ENCODE results near the gene PITX2. TPM values are rescaled to one million over a fixed set of nuclear protein-coding genes. Genes with fewer than 3 reads are reported as not detected.

PITX2 gene
- total and polyA plus RNA-seq, 10 donors = 0.12 TPM; not detected in 9

DNA sequence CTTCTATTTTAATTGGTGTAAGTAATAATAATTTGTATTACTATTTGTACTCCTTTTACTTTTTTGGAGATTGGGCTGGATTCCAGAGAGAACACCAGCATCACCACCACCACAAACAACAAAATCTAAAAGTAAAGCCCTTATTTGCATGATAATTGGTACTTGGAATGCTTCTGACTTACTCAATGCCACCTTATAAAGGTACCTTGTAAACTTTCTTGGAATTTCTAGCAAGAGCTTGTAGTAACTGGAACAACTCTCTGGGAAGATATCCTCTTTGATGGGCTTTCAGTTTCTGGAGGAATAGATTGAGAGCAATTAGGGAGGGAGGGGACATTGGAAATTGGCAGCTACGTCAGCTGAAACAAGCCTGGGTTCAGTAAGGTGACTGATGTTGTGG is 20.2 kb upstream of the PITX2 start:
- no peak for TF ChIP-seq POLR2AphosphoS5 (IDR thresholded peaks at IDR 0.05)
- TF ChIP-seq POLR2A (IDR thresholded peaks at IDR 0.05) = no peak
- TF ChIP-seq, protein P1, sequence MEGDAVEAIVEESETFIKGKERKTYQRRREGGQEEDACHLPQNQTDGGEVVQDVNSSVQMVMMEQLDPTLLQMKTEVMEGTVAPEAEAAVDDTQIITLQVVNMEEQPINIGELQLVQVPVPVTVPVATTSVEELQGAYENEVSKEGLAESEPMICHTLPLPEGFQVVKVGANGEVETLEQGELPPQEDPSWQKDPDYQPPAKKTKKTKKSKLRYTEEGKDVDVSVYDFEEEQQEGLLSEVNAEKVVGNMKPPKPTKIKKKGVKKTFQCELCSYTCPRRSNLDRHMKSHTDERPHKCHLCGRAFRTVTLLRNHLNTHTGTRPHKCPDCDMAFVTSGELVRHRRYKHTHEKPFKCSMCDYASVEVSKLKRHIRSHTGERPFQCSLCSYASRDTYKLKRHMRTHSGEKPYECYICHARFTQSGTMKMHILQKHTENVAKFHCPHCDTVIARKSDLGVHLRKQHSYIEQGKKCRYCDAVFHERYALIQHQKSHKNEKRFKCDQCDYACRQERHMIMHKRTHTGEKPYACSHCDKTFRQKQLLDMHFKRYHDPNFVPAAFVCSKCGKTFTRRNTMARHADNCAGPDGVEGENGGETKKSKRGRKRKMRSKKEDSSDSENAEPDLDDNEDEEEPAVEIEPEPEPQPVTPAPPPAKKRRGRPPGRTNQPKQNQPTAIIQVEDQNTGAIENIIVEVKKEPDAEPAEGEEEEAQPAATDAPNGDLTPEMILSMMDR (IDR thresholded peaks at IDR 0.05 in 8 of 11, conservative IDR thresholded peaks at IDR 0.05 in 3 of 11) = no peak
- H3K27ac ChIP-seq = no peak overlapping the region
- peaks cover 0 to 88% (median 51%) of the 10 kb centered on the region in 7 donors for H3K27me3 ChIP-seq (replicated peaks in 1 of 7)
- intact Hi-C loops (cut with DNase I; ENCODE audit: low total_unique reads) = no loop called here
- no peak for DNase-seq
- H3K4me3 ChIP-seq = no peak overlapping the region
- peaks cover 0 to 4% (median 0%) of the 10 kb centered on the region in 8 donors for H3K9me3 ChIP-seq
- no peaks in the 10 kb centered on the region for H3K36me3 ChIP-seq
- no peaks in the 10 kb centered on the region for H3K4me1 ChIP-seq
- 59 to 79% (median 65%) methylated on average over 1 of the region's 1 CpG for WGBS, 5 donors

DNA sequence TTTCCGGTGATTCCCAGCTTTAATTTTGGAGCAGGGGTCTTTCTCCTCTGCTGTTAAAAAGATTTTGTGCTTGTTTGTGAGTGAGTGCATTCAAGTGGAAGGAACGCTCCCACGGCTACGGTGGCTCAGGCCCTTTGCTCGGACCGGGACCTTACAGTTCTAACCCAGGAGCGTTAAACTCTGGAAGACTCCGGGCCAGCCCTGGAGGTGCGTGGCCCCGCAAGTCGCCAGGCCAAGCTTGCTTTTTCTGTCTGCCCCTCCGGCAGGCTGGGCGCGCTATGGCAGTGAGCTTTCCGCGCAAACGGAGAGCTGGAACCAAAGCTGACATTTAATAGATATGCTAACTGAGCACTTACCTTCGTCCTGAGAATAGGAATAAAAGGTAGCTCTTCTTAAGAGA is 18.3 kb upstream of the PITX2 start:
- Histone ChIP-seq H3K36me3 (no peaks in the 10 kb centered on the region), H3K27ac (no peak overlapping the region), H3K9me3 (peaks cover 0 to 11% (median 0%) of the 10 kb centered on the region in 8 donors), H3K4me1 (peaks cover 0 to 14% (median 7%) of the 10 kb centered on the region in 6 donors), H3K27me3 (replicated peaks in 1 of 7) (peaks cover 6 to 99% (median 69%) of the 10 kb centered on the region in 7 donors), H3K4me3 (no peak overlapping the region)
- intact Hi-C loops (cut with DNase I; ENCODE audit: low total_unique reads) = no loop called here
- DNase-seq = peak; percentile 54
- 7 to 10% (median 9%) methylated on average over 18 of the region's 18 CpGs for WGBS, 5 donors
- no peak for TF ChIP-seq POLR2A (IDR thresholded peaks at IDR 0.05)
- TF ChIP-seq, protein P1 (IDR thresholded peaks at IDR 0.05 in 8 of 11, conservative IDR thresholded peaks at IDR 0.05 in 3 of 11) = no peak
- no peak for TF ChIP-seq POLR2AphosphoS5 (IDR thresholded peaks at IDR 0.05)

DNA sequence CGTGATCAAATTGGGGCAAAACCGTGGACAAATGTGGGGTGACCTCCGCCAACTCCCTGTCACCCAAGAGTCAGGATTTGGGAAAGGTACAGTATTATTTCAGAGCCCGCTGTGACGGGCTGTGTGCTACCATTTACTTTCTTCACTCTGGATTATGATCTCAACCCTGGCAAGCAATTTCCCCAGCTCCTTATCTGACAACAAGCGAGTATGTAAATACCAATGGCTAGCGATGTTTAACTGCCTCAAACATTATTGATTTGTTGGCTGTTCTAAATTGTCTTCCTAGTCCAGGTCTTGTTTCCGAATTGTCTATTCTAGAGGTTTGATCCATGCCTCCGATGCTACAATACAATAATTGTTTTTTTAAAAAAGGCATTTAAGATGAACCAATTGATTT is 17.7 kb upstream of the PITX2 start:
- Histone ChIP-seq H3K4me1 (peaks cover 0 to 14% (median 7%) of the 10 kb centered on the region in 6 donors), H3K36me3 (no peaks in the 10 kb centered on the region), H3K27me3 (replicated peaks in 1 of 7) (peaks cover 6 to 99% (median 72%) of the 10 kb centered on the region in 7 donors), H3K27ac (no peak overlapping the region), H3K9me3 (peaks cover 0 to 11% (median 0%) of the 10 kb centered on the region in 8 donors), H3K4me3 (no peak overlapping the region)
- TF ChIP-seq, protein P1 (IDR thresholded peaks at IDR 0.05 in 8 of 11, conservative IDR thresholded peaks at IDR 0.05 in 3 of 11) = no peak
- no peak for TF ChIP-seq POLR2A (IDR thresholded peaks at IDR 0.05)
- TF ChIP-seq POLR2AphosphoS5 (IDR thresholded peaks at IDR 0.05) = no peak
- intact Hi-C loops (cut with DNase I; ENCODE audit: low total_unique reads) = no loop called here
- WGBS, 5 donors = 11 to 16% (median 15%) methylated on average over 9 of the region's 9 CpGs
- no peak for DNase-seq

- no peak for TF ChIP-seq POLR2A (IDR thresholded peaks at IDR 0.05)
- TF ChIP-seq, protein P1 (IDR thresholded peaks at IDR 0.05 in 8 of 11, conservative IDR thresholded peaks at IDR 0.05 in 3 of 11) = no peak
- TF ChIP-seq POLR2AphosphoS5 (IDR thresholded peaks at IDR 0.05) = no peak
- Histone ChIP-seq H3K9me3 (peaks cover 0 to 11% (median 0%) of the 10 kb centered on the region in 8 donors), H3K36me3 (no peaks in the 10 kb centered on the region), H3K27me3 (replicated peaks in 1 of 7) (peaks cover 6 to 100% (median 83%) of the 10 kb centered on the region in 7 donors), H3K27ac (no peak overlapping the region), H3K4me1 (peaks cover 0 to 14% (median 7%) of the 10 kb centered on the region in 6 donors), H3K4me3 (no peak overlapping the region)
- WGBS, 5 donors = 9 to 13% (median 12%) methylated on average over 34 of the region's 34 CpGs
- intact Hi-C loops (cut with DNase I; ENCODE audit: low total_unique reads) = no loop called here
- DNase-seq = no peak
These were observed 16.6 kb upstream of the PITX2 start for GRCh38 chr4:110639207-110640090.

All from spleen (tissue), 11 donors.